Measurements from ENCODE around the gene FAM118B.

The FAM118B gene

GRCh38 chr11:126216526-126217305 is 5.1 kb downstream of the FAM118B start:
- Histone ChIP-seq H3K27ac (ENCODE audit: insufficient read depth, low read depth, low read length, poor library complexity, severe bottlenecking) (no peak overlapping the region), H3K36me3 (ENCODE audit: control insufficient read depth, insufficient read depth, low read length) (no peaks in the 10 kb centered on the region), H3K27me3 (ENCODE audit: control insufficient read depth, insufficient read depth, low read length, poor library complexity, severe bottlenecking) (no peaks in the 10 kb centered on the region), H3K4me1 (ENCODE audit: control insufficient read depth, insufficient read depth, low read length) (peaks cover 5% of the 10 kb centered on the region), H3K4me3 (ENCODE audit: insufficient read depth, low read depth, low read length) (no peak overlapping the region), H3K9me3 (ENCODE audit: control insufficient read depth, low read length) (no peaks in the 10 kb centered on the region)
- WGBS, 2 experiments = 92 to 93% methylated on average over 6 of the region's 6 CpGs

GRCh38 chr11:126217491-126217890 is 5.9 kb downstream of the FAM118B start:
- H3K36me3 ChIP-seq (ENCODE audit: control insufficient read depth, insufficient read depth, low read length) = no peaks in the 10 kb centered on the region

GRCh38 chr11:126219547-126219946 is 8.0 kb downstream of the FAM118B start:
- Histone ChIP-seq H3K36me3 (ENCODE audit: control insufficient read depth, insufficient read depth, low read length) (no peaks in the 10 kb centered on the region), H3K27ac (ENCODE audit: insufficient read depth, low read depth, low read length, poor library complexity, severe bottlenecking) (no peak overlapping the region), H3K4me1 (ENCODE audit: control insufficient read depth, insufficient read depth, low read length) (no peaks in the 10 kb centered on the region), H3K4me3 (ENCODE audit: insufficient read depth, low read depth, low read length) (no peak overlapping the region), H3K27me3 (ENCODE audit: control insufficient read depth, insufficient read depth, low read length, poor library complexity, severe bottlenecking) (no peaks in the 10 kb centered on the region), H3K9me3 (ENCODE audit: control insufficient read depth, low read length) (no peaks in the 10 kb centered on the region)
- WGBS, 2 experiments = 66 to 72% methylated on average over 4 of the region's 4 CpGs

More at GRCh38 chr11:126217491-126217890, 5.9 kb downstream of the FAM118B start:
- no peak overlapping the region for H3K27ac ChIP-seq (ENCODE audit: insufficient read depth, low read depth, low read length, poor library complexity, severe bottlenecking)
- no peak overlapping the region for H3K4me3 ChIP-seq (ENCODE audit: insufficient read depth, low read depth, low read length)
- H3K4me1 ChIP-seq (ENCODE audit: control insufficient read depth, insufficient read depth, low read length) = peaks cover 2% of the 10 kb centered on the region
- no peaks in the 10 kb centered on the region for H3K27me3 ChIP-seq (ENCODE audit: control insufficient read depth, insufficient read depth, low read length, poor library complexity, severe bottlenecking)
- H3K9me3 ChIP-seq (ENCODE audit: control insufficient read depth, low read length) = no peaks in the 10 kb centered on the region
- 80% methylated on average over 1 of the region's 1 CpG; no CpG with 5 or more reads in 1 of the 2 experiments for WGBS, 2 experiments

- 95 to 97% methylated on average over 6 of the region's 6 CpGs for WGBS, 2 experiments
- Histone ChIP-seq H3K4me1 (ENCODE audit: control insufficient read depth, insufficient read depth, low read length) (no peaks in the 10 kb centered on the region), H3K27ac (ENCODE audit: insufficient read depth, low read depth, low read length, poor library complexity, severe bottlenecking) (no peak overlapping the region), H3K36me3 (ENCODE audit: control insufficient read depth, insufficient read depth, low read length) (no peaks in the 10 kb centered on the region), H3K4me3 (ENCODE audit: insufficient read depth, low read depth, low read length) (no peak overlapping the region), H3K27me3 (ENCODE audit: control insufficient read depth, insufficient read depth, low read length, poor library complexity, severe bottlenecking) (no peaks in the 10 kb centered on the region), H3K9me3 (ENCODE audit: control insufficient read depth, low read length) (no peaks in the 10 kb centered on the region)
Observed at GRCh38 chr11:126224647-126225294, 13.2 kb downstream of the FAM118B start.

- no peak overlapping the region for H3K4me3 ChIP-seq (ENCODE audit: insufficient read depth, low read depth, low read length)
- H3K36me3 ChIP-seq (ENCODE audit: control insufficient read depth, insufficient read depth, low read length) = no peaks in the 10 kb centered on the region
- H3K4me1 ChIP-seq (ENCODE audit: control insufficient read depth, insufficient read depth, low read length) = no peaks in the 10 kb centered on the region
- no peaks in the 10 kb centered on the region for H3K27me3 ChIP-seq (ENCODE audit: control insufficient read depth, insufficient read depth, low read length, poor library complexity, severe bottlenecking)
- 94 to 100% methylated on average over 1 to 2 of the region's 2 CpGs for WGBS, 2 experiments
- H3K27ac ChIP-seq (ENCODE audit: insufficient read depth, low read depth, low read length, poor library complexity, severe bottlenecking) = no peak overlapping the region
- no peaks in the 10 kb centered on the region for H3K9me3 ChIP-seq (ENCODE audit: control insufficient read depth, low read length)
Observed at GRCh38 chr11:126225295-126225665, 13.7 kb downstream of the FAM118B start.

- 91 to 97% methylated on average over 10 to 11 of the region's 15 CpGs for WGBS, 2 experiments
Observed at GRCh38 chr11:126226334-126227084, 14.9 kb downstream of the FAM118B start.

GRCh38 chr11:126229858-126230540 is 18.4 kb downstream of the FAM118B start:
- H3K36me3 ChIP-seq (ENCODE audit: control insufficient read depth, insufficient read depth, low read length) = no peaks in the 10 kb centered on the region
- no peaks in the 10 kb centered on the region for H3K4me1 ChIP-seq (ENCODE audit: control insufficient read depth, insufficient read depth, low read length)
- H3K27me3 ChIP-seq (ENCODE audit: control insufficient read depth, insufficient read depth, low read length, poor library complexity, severe bottlenecking) = no peaks in the 10 kb centered on the region
- H3K4me3 ChIP-seq (ENCODE audit: insufficient read depth, low read depth, low read length) = no peak overlapping the region
- 94 to 96% methylated on average over 3 of the region's 3 CpGs for WGBS, 2 experiments
- H3K27ac ChIP-seq (ENCODE audit: insufficient read depth, low read depth, low read length, poor library complexity, severe bottlenecking) = no peak overlapping the region
- H3K9me3 ChIP-seq (ENCODE audit: control insufficient read depth, low read length) = no peaks in the 10 kb centered on the region

More at GRCh38 chr11:126226334-126227084, 14.9 kb downstream of the FAM118B start:
- Histone ChIP-seq H3K4me1 (ENCODE audit: control insufficient read depth, insufficient read depth, low read length) (no peaks in the 10 kb centered on the region), H3K36me3 (ENCODE audit: control insufficient read depth, insufficient read depth, low read length) (no peaks in the 10 kb centered on the region), H3K4me3 (ENCODE audit: insufficient read depth, low read depth, low read length) (no peak overlapping the region), H3K9me3 (ENCODE audit: control insufficient read depth, low read length) (no peaks in the 10 kb centered on the region), H3K27me3 (ENCODE audit: control insufficient read depth, insufficient read depth, low read length, poor library complexity, severe bottlenecking) (no peaks in the 10 kb centered on the region), H3K27ac (ENCODE audit: insufficient read depth, low read depth, low read length, poor library complexity, severe bottlenecking) (no peak overlapping the region)

GRCh38 chr11:126231725-126232459 is 20.3 kb downstream of the FAM118B start:
- Histone ChIP-seq H3K4me3 (ENCODE audit: insufficient read depth, low read depth, low read length) (no peak overlapping the region), H3K27me3 (ENCODE audit: control insufficient read depth, insufficient read depth, low read length, poor library complexity, severe bottlenecking) (no peaks in the 10 kb centered on the region), H3K4me1 (ENCODE audit: control insufficient read depth, insufficient read depth, low read length) (no peaks in the 10 kb centered on the region), H3K36me3 (ENCODE audit: control insufficient read depth, insufficient read depth, low read length) (peaks cover 5% of the 10 kb centered on the region), H3K27ac (ENCODE audit: insufficient read depth, low read depth, low read length, poor library complexity, severe bottlenecking) (no peak overlapping the region), H3K9me3 (ENCODE audit: control insufficient read depth, low read length) (no peaks in the 10 kb centered on the region)
- WGBS, 2 experiments = 97 to 98% methylated on average over 6 of the region's 6 CpGs

- peaks cover 5% of the 10 kb centered on the region for H3K36me3 ChIP-seq (ENCODE audit: control insufficient read depth, insufficient read depth, low read length)
- no peaks in the 10 kb centered on the region for H3K4me1 ChIP-seq (ENCODE audit: control insufficient read depth, insufficient read depth, low read length)
- 100% methylated on average over 3 of the region's 3 CpGs; no CpG with 5 or more reads in 1 of the 2 experiments for WGBS, 2 experiments
- no peak overlapping the region for H3K27ac ChIP-seq (ENCODE audit: insufficient read depth, low read depth, low read length, poor library complexity, severe bottlenecking)
- no peak overlapping the region for H3K4me3 ChIP-seq (ENCODE audit: insufficient read depth, low read depth, low read length)
- no peaks in the 10 kb centered on the region for H3K27me3 ChIP-seq (ENCODE audit: control insufficient read depth, insufficient read depth, low read length, poor library complexity, severe bottlenecking)
- no peaks in the 10 kb centered on the region for H3K9me3 ChIP-seq (ENCODE audit: control insufficient read depth, low read length)
Observed at GRCh38 chr11:126232683-126233082, 21.1 kb downstream of the FAM118B start.

Data from ectodermal cell (in vitro differentiated cells).